ENCODE data around the gene WDR47. TPM values are rescaled to one million over a fixed set of nuclear protein-coding genes. Genes with fewer than 3 reads are reported as not detected.

WDR47 gene
- total RNA-seq, 1 experiment from 2014 or later: 6.6 TPM

GRCh38 chr1:108960719-108961118 is 81.2 kb downstream of the WDR47 start:
- Mint-ChIP-seq H3K4me3 (no peak overlapping the region), H3K27ac (no peak overlapping the region), H3K36me3 (ENCODE audit: insufficient read depth in 1 of 3, low read depth in 3 of 3) (peaks cover 0 to 15% (median 7%) of the 10 kb centered on the region in 3 experiments; a peak in 5 of 7 replicates), H3K27me3 (ENCODE audit: low read depth) (0 out of 2 replicates have a peak, but pooled peaks cover 5% of the 10 kb centered on the region), H3K4me1 (peaks cover 7 to 16% of the 10 kb centered on the region in 2 experiments), H3K9me3 (no peaks in the 10 kb centered on the region)
- H3K4me1 ChIP-seq (ENCODE audit: insufficient read depth, low read length): no peaks in the 10 kb centered on the region; the same call in none of the 2 replicates
- H4K91ac ChIP-seq (ENCODE audit: insufficient read length, low read depth, low read length): no peak overlapping the region
- no peak overlapping the region for H3K56ac ChIP-seq (ENCODE audit: insufficient read length, low read depth, low read length)
- no peak overlapping the region for H3T11ph ChIP-seq (ENCODE audit: low read length)
- no peak overlapping the region for H2AK5ac ChIP-seq (ENCODE audit: insufficient read length, low read length)
- peaks cover 1% of the 10 kb centered on the region for H3K79me1 ChIP-seq (ENCODE audit: insufficient read depth, low read depth, low read length, poor library complexity, severe bottlenecking)
- no peak for DNase-seq
- H3K23ac ChIP-seq (ENCODE audit: insufficient read length, low read depth, low read length): no peak overlapping the region
- H3K79me2 ChIP-seq (ENCODE audit: insufficient read depth, low read length): peaks cover 2% of the 10 kb centered on the region; the same call in 1 of the 2 replicates
- H3K18ac ChIP-seq (ENCODE audit: insufficient read length, low read depth, low read length): no peak overlapping the region
- no peaks in the 10 kb centered on the region for H4K20me1 ChIP-seq (ENCODE audit: control insufficient read depth, insufficient read depth, insufficient read length)
- H2BK120ac ChIP-seq (ENCODE audit: low read depth, low read length, poor library complexity, severe bottlenecking): no peak overlapping the region
- H3K14ac ChIP-seq (ENCODE audit: insufficient read depth, low read length): no peak overlapping the region
- H3K9ac ChIP-seq (ENCODE audit: extremely low read depth, insufficient read length, low read length): no peak overlapping the region
- no peaks in the 10 kb centered on the region for H3K27me3 ChIP-seq (ENCODE audit: insufficient read depth, low read length)
- H2AFZ ChIP-seq (ENCODE audit: low read length): no peak overlapping the region
- H3K23me2 ChIP-seq (ENCODE audit: insufficient read length, low read depth, low read length, poor library complexity, severe bottlenecking): no peaks in the 10 kb centered on the region
- H2BK12ac ChIP-seq (ENCODE audit: insufficient read length, low read depth, low read length): no peak overlapping the region
- no peak overlapping the region for H2BK5ac ChIP-seq (ENCODE audit: insufficient read length, low read length)
- no peak for TF ChIP-seq CTCF (conservative IDR thresholded peaks at IDR 0.05)
- no peak overlapping the region for H4K8ac ChIP-seq (replicated peaks; ENCODE audit: insufficient read length, low read depth, low read length)
- no peak overlapping the region for H4K5ac ChIP-seq (ENCODE audit: insufficient read length, low read depth, low read length)
- H3K4ac ChIP-seq (ENCODE audit: low read depth, low read length): no peak overlapping the region
- H3K4me2 ChIP-seq (ENCODE audit: insufficient read depth, insufficient read length, low read length): no peak overlapping the region
- no peak overlapping the region for H2BK15ac ChIP-seq (ENCODE audit: low read depth, low read length)
- H3K27ac ChIP-seq (ENCODE audit: insufficient read length, low read depth, low read length): no peak overlapping the region
- H2BK20ac ChIP-seq (ENCODE audit: low read depth, low read length, poor library complexity, severe bottlenecking): no peak overlapping the region
- 100% methylated on average over 1 of the region's 5 CpGs for WGBS (ENCODE audit: extremely low coverage, insufficient read length, low lambda C conversion rate)
- no peaks in the 10 kb centered on the region for H3K9me3 ChIP-seq (ENCODE audit: control insufficient read depth, low read depth, low read length)
